GM23248 (cell line): ENCODE data around the gene CHD1.

Source experiments
- EZH2 ChIP-seq: fragments of 200-600 bp; sonication (generic); IDR thresholded peaks from 2 replicates; pipeline ENCODE4 v1.6.1; 2018; ENCODE audit warnings: antibody characterized with exemption, mild to moderate bottlenecking; ENCODE audit not compliant: insufficient read depth, poor library complexity, severe bottlenecking
- EZH2phosphoT487 ChIP-seq: fragments of 200-600 bp; sonication (generic); IDR thresholded peaks from 2 replicates; pipeline ENCODE4 v1.6.1; 2018; ENCODE audit warnings: antibody characterized with exemption, moderate library complexity, mild to moderate bottlenecking, low read depth; ENCODE audit not compliant: insufficient read depth

GRCh38 chr5:98954392-98955028 is 25.7 kb upstream of the CHD1 start:
- TF ChIP-seq EZH2 (no peak), EZH2phosphoT487 (no peak)
